HPDE6-E6E7 (cell line): ENCODE measurements around the gene OXTR.

Experiments
- DNase-seq: peaks from one replicate; pipeline ENCODE4 v3.0.0; 2011; ENCODE audit warnings: missing footprints; ENCODE audit errors: extremely low spot score

OXTR gene

DNA sequence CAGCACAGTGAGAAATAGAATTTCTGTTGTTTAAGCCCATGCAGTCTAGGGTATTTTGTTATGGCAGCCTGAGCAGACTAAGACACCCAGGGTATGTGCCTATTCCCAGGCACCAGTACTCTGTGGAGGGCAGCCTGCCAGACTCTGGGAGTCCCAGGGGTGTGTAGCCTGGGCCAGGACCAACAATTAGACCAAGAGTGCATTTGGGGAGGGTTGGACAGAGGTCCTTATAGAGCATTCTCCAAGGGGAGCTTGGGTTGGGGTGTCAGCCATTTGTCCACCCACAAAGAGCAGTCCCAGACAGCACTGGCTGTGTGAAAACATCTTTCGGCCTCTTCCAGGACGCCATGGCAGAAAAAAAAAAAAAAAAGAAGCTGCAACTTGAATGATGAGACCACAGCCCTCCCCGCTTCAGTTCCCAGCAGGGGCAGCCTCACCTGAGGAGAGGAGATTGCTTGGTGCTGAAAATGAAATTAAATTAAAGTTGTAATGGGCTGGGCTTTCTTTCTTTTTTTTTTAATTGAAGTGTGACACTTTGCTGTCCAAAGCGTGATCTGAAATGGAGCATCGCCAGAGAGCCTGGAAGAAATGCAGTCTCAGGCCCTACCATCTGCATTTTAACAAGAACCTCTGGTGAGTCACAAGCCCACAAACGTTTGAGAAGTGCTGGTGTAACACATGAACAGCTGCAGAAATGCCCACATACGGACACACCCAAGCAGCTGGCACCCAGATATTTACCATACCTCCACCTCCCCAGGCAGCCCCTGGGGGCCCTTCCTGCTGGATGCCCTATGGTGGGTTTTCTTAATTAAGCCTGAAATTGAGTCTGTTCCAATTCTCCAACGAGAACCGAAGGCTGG, 57.1 kb downstream of the OXTR start:
- DNase-seq = no peak

DNA sequence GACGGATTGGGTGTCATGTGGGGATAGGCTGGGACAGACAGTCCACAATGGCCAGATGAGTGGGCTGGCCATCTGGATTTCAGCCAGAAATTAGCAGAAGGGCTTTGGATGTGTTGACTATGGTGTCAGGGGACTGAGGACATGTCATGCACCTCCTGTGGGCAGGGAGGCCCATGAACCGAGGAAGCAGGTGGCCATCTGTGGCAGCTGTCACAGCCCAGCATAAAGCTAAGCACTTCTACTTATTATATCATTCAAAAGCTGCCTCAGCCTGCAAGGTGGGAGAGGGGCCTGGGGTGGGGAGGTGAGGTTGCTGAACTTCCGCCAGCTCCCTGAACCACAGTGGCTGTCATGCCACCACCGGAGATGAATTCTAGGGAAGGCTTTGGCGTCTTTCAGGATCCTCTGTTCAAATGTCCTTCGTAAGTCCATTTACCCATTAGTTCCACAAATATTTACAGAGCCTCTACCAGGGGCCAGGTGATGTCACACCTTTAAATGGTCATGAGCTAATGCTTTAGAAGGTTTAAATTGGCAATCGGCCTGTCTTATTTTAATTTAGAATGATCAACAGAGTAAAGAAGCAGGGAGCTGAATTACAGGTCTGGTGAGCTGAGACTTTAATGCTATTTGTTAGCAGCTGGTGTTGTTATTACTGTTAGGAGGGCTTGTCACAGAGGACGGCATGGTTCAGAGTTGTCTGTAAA, 59.5 kb downstream of the OXTR start:
- DNase-seq = no peak

GRCh38 chr3:8709287-8709686, 60.1 kb downstream of the OXTR start:
- DNase-seq = no peak

- DNase-seq = no peak
These were observed 63.8 kb downstream of the OXTR start for GRCh38 chr3:8705575-8705974.

DNA sequence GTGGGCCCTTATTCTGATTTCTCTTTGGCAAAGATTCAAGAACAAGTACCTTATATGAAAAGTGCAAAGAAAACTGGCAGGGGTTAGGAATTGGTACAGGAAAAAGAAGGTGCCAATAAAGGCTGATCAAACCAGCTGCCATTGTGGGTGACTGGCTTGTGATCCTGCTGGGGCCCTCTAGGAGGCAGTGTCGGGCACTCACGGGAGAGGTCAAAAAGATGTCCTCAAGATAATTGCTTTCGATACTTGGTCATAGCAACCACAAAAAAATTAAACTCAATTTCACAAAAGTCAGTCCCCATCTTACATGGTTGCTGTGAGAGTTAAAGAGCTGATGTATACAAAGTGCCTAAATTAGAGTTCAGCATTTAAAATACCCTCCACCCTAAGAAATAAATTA, 66.9 kb downstream of the OXTR start:
- no peak for DNase-seq
